Endothelial cell of umbilical vein (primary cell): ENCODE measurements around the gene SULT1A1. TPM values are rescaled to one million over a fixed set of nuclear protein-coding genes. Genes with fewer than 3 reads are reported as not detected.

ENCODE experiments used
- BruUV-seq: library from RNA; stranded (reverse); fragments of 400-500 nt; replicated peaks from 2 replicates; lab custom pipeline; 2021; lab: Mats Ljungman, UMichigan
- CTCF ChIA-PET: fragments of 300-600, 350-600 bp; sonication (Branson Sonifier 250); formaldehyde crosslinking; loops from one replicate; lab custom pipeline; 2021; ENCODE audit warnings: antibody characterized with exemption, inconsistent platforms; lab: Charles Lee
- POLR2A ChIA-PET: fragments of 300-600, 350-600 bp; sonication (Branson Sonifier 250); formaldehyde crosslinking; loops from one replicate; lab custom pipeline; 2021; ENCODE audit warnings: antibody characterized with exemption, inconsistent platforms; lab: Charles Lee
- DNase-seq: peaks from one replicate; pipeline ENCODE4 v3.0.0-alpha.2; 2011; ENCODE audit warnings: low read depth, low spot score
- FAIRE-seq: peaks from 2 replicates; lab custom pipeline; 2011; peaks lifted over from hg19 to GRCh38; lab: Jason Lieb, UNC
- H2AFZ ChIP-seq: 2 replicates; pipeline ENCODE4 v1.6.0; 2012; ENCODE audit warnings: low read depth, low read length, control low read depth, inconsistent platforms
- H3K27ac ChIP-seq: 2 replicates; pipeline ENCODE4 v1.5.1; 2011; ENCODE audit warnings: low read depth, mild to moderate bottlenecking, control low read depth, low read length, moderate library complexity; ENCODE audit not compliant: insufficient read depth
- H3K27me3 ChIP-seq, 2 experiments: 2 replicates each; pipeline versions ENCODE4 v1.6.0 to v1.6.1; 2011; ENCODE audit warnings: low read length in 2 of 2, mixed read lengths in 1 of 2; ENCODE audit not compliant: control insufficient read depth in 2 of 2, insufficient read depth in 2 of 2
- H3K36me3 ChIP-seq, 2 experiments: 2 replicates in 1 of 2; 3 replicates in 1 of 2; pipeline ENCODE4 v1.5.1; 2011; ENCODE audit warnings: low read length in 2 of 2, mild to moderate bottlenecking in 1 of 2, moderate library complexity in 1 of 2; ENCODE audit not compliant: control insufficient read depth in 2 of 2, insufficient read depth in 2 of 2; ENCODE audit errors: extremely low read depth in 1 of 2
- H3K4me1 ChIP-seq: 3 replicates; pipeline ENCODE4 v1.5.1; 2011; ENCODE audit warnings: mild to moderate bottlenecking, low read length; ENCODE audit not compliant: control insufficient read depth, insufficient read depth; ENCODE audit errors: extremely low read depth
- H3K4me2 ChIP-seq: 2 replicates; pipeline ENCODE4 v1.6.1; 2011; ENCODE audit warnings: low read length, control low read depth, mixed read lengths; ENCODE audit not compliant: insufficient read depth
- H3K4me3 ChIP-seq, 3 experiments: fragments of 200-600 bp in 1 of 3; sonication (generic), shearing (Covaris generic) in 1 of 3; replicated peaks in 1 of 3; 2 replicates each; pipeline ENCODE4 v1.5.1; 2011 to 2016; ENCODE audit warnings: control low read depth in 3 of 3, low read length in 3 of 3, mild to moderate bottlenecking in 2 of 3, inconsistent platforms in 1 of 3, low read depth in 1 of 3, moderate library complexity in 1 of 3; ENCODE audit not compliant: insufficient read depth in 1 of 3
- H3K79me2 ChIP-seq: 2 replicates; pipeline ENCODE4 v1.6.0; 2012; ENCODE audit warnings: low read length, inconsistent platforms; ENCODE audit not compliant: control insufficient read depth, insufficient read depth
- H3K9ac ChIP-seq: replicated peaks from 2 replicates; pipeline ENCODE3; 2011; ENCODE audit warnings: low read length, control low read depth; ENCODE audit not compliant: insufficient read depth; ENCODE audit errors: extremely low read depth
- H3K9me1 ChIP-seq: replicated peaks from 3 replicates; pipeline ENCODE4 v1.6.0; 2011; ENCODE audit warnings: mild to moderate bottlenecking, low read length; ENCODE audit not compliant: control insufficient read depth, insufficient read depth; ENCODE audit errors: extremely low read depth
- H3K9me3 ChIP-seq: replicated peaks from 2 replicates; pipeline ENCODE4 v1.5.1; 2012; ENCODE audit warnings: low read length, inconsistent platforms; ENCODE audit not compliant: control insufficient read depth, insufficient read depth
- H4K20me1 ChIP-seq: replicated peaks from 2 replicates; pipeline ENCODE3; 2011; ENCODE audit warnings: mild to moderate bottlenecking, low read length; ENCODE audit not compliant: control insufficient read depth, insufficient read depth; ENCODE audit errors: extremely low read depth
- CTCF ChIP-seq, 2 donors: IDR thresholded peaks; 1 replicate in 1 of 2; 2 replicates in 1 of 2; pipeline ENCODE4 v1.5.1; 2011; ENCODE audit warnings: low read length in 2 of 2, mild to moderate bottlenecking in 2 of 2, moderate library complexity in 2 of 2, control low read depth in 1 of 2, inconsistent platforms in 1 of 2, low read depth in 1 of 2; ENCODE audit not compliant: insufficient read depth in 1 of 2; ENCODE audit errors: extremely low read depth in 1 of 2
- EZH2 ChIP-seq: IDR thresholded peaks from 2 replicates; pipeline ENCODE4 v1.6.1; 2012; ENCODE audit warnings: borderline replicate concordance, low read depth, mild to moderate bottlenecking, moderate library complexity, low read length, inconsistent platforms; ENCODE audit not compliant: severe bottlenecking
- FOS ChIP-seq: IDR thresholded peaks from 2 replicates; pipeline ENCODE4 v1.6.1; 2011; ENCODE audit warnings: mild to moderate bottlenecking, low read length, moderate library complexity, borderline replicate concordance; ENCODE audit not compliant: insufficient read depth
- GATA2 ChIP-seq: IDR thresholded peaks from 2 replicates; pipeline ENCODE4 v1.7.0; 2011; ENCODE audit warnings: low read depth, mild to moderate bottlenecking, moderate library complexity, mixed read lengths, low read length; ENCODE audit not compliant: insufficient read length, insufficient read depth
- JUN ChIP-seq: IDR thresholded peaks from 2 replicates; pipeline ENCODE4 v1.6.1; 2011; ENCODE audit warnings: borderline replicate concordance, low read depth; ENCODE audit not compliant: insufficient read length, insufficient read depth
- MAX ChIP-seq: IDR thresholded peaks from 2 replicates; pipeline ENCODE4 v1.6.1; 2011; ENCODE audit not compliant: insufficient read depth, insufficient read length
- MYC ChIP-seq: IDR thresholded peaks from one replicate; pipeline ENCODE4 v1.6.1; 2011; ENCODE audit warnings: mild to moderate bottlenecking, low read depth, low read length
- POLR2A ChIP-seq: IDR thresholded peaks from 2 replicates; pipeline ENCODE4 v1.6.1; 2012; ENCODE audit warnings: low read depth, mild to moderate bottlenecking, control low read depth, low read length
- POLR2AphosphoS5 ChIP-seq: IDR thresholded peaks from 2 replicates; pipeline ENCODE4 v1.6.1; 2012; ENCODE audit warnings: low read depth, mild to moderate bottlenecking, control low read depth, low read length, moderate library complexity; ENCODE audit not compliant: insufficient read depth
- dilution Hi-C: fragments of 300-500 bp; cut with MboI; formaldehyde crosslinking; loops from one replicate; pipeline ENCODE4 v1.15.0; 2019; ENCODE audit warnings: low sequenced_read_pairs; ENCODE audit not compliant: extremely low pct_ligation_motif_present
- intact Hi-C: fragments of 100-400 bp; cut with micrococcal nuclease; formaldehyde crosslinking; loops from one replicate; pipeline ENCODE4 v1.10.0; 2022
- polyA plus RNA-seq, 4 experiments: library from polyadenylated mRNA; depleted of rRNA in 3 of 4; stranded (reverse) in 3 of 4; unstranded in 1 of 4; fragments of >200 nt; gene quantifications; 2 replicates each; pipeline versions ENCODE4 v1.2.1 to v1.2.3, GENCODE V29; 2011 to 2012; ENCODE audit warnings: missing spikeins in 1 of 4
- total RNA-seq: library from RNA; stranded (reverse); gene quantifications from 2 replicates; pipeline ENCODE4 v1.2.3, GENCODE V29; 2021

The SULT1A1 gene
- total and polyA plus RNA-seq, 2 donors (not counting 3 experiments of a cell fraction or from before 2014, with no cell fraction given), result 0.77 to 0.90 TPM

- CTCF ChIA-PET, result interaction anchor here (1.0 kb wide), 1 partner anchor 11 kb away, joined by 3 read pairs; no protein-coding TSS in a partner anchor
These were observed 16.8 kb downstream of the SULT1A1 start for GRCh38 chr16:28592979-28593553.

GRCh38 chr16:28592511-28592910 lies 17.3 kb downstream of the SULT1A1 start:
- Histone ChIP-seq H3K9me1 (no peaks in the 10 kb centered on the region), H3K9ac (no peak overlapping the region), H3K79me2 (no peaks in the 10 kb centered on the region), H3K4me1 (no peaks in the 10 kb centered on the region), H2AFZ (no peak overlapping the region), H3K9me3 (no peaks in the 10 kb centered on the region), H3K27ac (no peak overlapping the region), H3K4me2 (no peak overlapping the region), H3K4me3 (no peak overlapping the region), H3K27me3 (no peaks in the 10 kb centered on the region), H4K20me1 (no peaks in the 10 kb centered on the region), H3K36me3 (peaks cover 0 to 16% of the 10 kb centered on the region in 2 experiments)
- TF ChIP-seq POLR2A (no peak), EZH2 (no peak), MYC (no peak), FOS (no peak), POLR2AphosphoS5 (no peak), JUN (no peak), GATA2 (no peak), CTCF (IDR thresholded peaks at IDR 0.05; ENCODE audit: extremely low read depth in 1 of 2, insufficient read depth in 1 of 2, low read depth in 1 of 2, low read length in 2 of 2) (no peak), MAX (no peak)
- DNase-seq (no peak), FAIRE-seq (no peak)
- BruUV-seq, result no TSS peak
- intact Hi-C loops, result no loop called here
- POLR2A ChIA-PET, result no interaction called here
- dilution Hi-C loops, result no loop called here
- CTCF ChIA-PET, result no interaction called here

More at GRCh38 chr16:28592979-28593553, 16.8 kb downstream of the SULT1A1 start:
- Histone ChIP-seq H3K27me3 (no peaks in the 10 kb centered on the region), H3K4me3 (no peak overlapping the region), H4K20me1 (no peaks in the 10 kb centered on the region), H3K9me3 (no peaks in the 10 kb centered on the region), H3K4me2 (no peak overlapping the region), H3K27ac (no peak overlapping the region), H3K9ac (no peak overlapping the region), H3K4me1 (no peaks in the 10 kb centered on the region), H3K9me1 (no peaks in the 10 kb centered on the region), H3K36me3 (peaks cover 0 to 16% of the 10 kb centered on the region in 2 experiments), H2AFZ (no peak overlapping the region), H3K79me2 (no peaks in the 10 kb centered on the region)
- intact Hi-C loops, result no loop called here
- dilution Hi-C loops, result no loop called here
- POLR2A ChIA-PET, result no interaction called here
- DNase-seq (no peak), FAIRE-seq (no peak)
- no peak for TF ChIP-seq EZH2
- TF ChIP-seq POLR2A, result no peak
- no TSS peak for BruUV-seq
